HL-60/S4 (cell line): Measurements from ENCODE around the gene SF1.

Experiments used
- in situ Hi-C: fragments of 300-500 bp; cut with MboI; formaldehyde crosslinking; loops from 2 replicates; pipeline ENCODE4 v1.14.3; 2022; ENCODE audit warnings: low sequenced_read_pairs

SF1 gene

GRCh38 chr11:64728757-64729365, 49.5 kb downstream of the SF1 start:
- in situ Hi-C loops, result no loop called here

DNA sequence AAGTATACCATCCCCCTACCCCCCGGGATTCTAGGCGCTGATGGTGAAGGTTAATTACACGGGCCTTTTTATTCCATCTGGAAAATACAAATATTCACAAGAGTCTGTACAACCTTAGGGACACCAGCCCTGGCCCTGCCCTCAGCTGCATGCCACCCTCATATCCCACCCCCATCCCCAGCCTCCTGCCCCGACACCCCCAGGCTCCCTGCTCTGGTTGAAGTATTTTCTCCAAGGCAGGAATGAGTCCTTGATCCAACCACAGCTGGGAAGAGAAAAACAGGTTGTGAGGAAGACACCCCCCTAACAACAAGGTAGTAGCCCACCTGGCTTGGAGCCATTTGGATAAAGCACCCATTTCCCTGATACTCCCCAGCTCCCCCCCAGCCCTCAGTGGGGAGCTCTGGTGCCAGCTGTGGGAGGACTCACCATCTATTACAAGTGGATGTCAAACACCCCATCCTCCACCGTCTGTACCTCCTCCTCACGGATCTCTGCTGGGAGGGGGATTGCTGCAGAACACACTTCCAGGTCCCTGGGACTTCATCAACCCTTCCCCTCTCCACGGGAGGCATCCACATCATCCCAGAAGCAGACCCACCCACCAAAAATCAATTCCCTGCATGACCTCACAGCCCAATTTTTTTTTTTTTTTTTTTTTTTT, 51.3 kb downstream of the SF1 start:
- in situ Hi-C loops, result no loop called here

DNA sequence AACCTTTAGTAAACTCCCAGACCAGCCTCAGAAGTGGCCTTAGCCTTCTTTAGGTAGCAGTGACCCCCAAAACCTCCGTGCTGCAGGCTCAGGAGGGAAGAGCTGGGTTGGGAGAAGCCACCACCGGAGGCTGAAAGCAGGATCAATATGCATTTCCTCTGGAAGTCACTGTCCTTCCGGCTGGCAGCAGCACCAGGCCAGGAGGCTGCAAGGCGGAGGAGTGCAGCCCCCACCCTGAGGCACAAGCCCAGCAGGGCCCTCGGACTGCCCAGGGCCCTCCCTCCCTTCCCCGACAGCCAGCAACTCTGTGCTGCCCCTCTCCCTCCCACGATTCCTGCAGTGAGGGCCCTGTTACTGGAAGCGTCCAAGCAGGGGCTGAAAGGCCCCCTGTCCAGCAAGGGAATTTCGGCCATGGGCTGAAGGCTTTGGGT, 52.1 kb downstream of the SF1 start:
- in situ Hi-C loops, result no loop called here

GRCh38 chr11:64724863-64725532, 53.3 kb downstream of the SF1 start:
- in situ Hi-C loops, result no loop called here

DNA sequence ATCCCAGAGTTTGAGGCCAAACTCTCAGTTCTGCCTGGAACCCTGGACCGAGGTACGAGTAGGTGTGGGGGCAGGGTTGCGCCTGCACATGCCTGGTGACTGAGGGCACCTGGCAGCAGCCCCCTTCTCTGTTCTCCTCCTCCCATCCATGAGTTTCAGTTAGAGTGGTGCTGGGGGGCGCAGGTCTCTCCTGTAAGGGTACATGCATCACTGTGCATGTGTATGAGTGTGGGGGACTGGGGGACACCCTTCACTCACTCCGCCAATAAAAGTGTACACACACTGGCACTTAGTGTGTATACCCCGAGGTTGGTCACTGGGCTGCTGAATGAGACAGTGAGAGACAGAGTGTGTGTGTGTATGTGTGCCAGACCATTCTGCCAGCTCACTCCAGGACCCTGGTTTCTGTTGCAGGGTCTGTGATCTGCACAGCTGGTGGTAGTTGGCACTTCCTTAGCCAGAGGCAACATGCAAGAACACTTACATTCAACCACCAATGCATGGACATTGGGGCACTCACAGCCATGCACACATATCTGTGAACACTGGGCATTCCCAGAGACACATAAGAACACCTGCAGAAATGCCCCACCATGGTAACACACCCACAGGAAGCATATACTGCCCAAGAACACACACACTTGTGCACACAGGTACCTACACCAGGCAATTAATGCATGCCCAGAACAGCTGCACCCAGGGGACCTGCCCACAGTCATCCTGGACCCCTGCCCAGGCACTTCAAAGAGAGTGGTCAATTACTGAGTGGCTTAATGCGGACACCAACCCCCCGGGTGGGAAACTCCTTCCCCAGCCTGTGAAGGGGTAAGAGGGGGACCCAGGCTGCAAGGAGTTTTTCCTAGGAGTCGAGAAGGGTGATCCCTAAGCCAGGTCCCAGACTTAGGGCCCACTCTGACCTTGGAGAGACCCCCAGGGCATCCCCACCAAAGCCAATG, 54.2 kb downstream of the SF1 start:
- in situ Hi-C loops, result no loop called here

DNA sequence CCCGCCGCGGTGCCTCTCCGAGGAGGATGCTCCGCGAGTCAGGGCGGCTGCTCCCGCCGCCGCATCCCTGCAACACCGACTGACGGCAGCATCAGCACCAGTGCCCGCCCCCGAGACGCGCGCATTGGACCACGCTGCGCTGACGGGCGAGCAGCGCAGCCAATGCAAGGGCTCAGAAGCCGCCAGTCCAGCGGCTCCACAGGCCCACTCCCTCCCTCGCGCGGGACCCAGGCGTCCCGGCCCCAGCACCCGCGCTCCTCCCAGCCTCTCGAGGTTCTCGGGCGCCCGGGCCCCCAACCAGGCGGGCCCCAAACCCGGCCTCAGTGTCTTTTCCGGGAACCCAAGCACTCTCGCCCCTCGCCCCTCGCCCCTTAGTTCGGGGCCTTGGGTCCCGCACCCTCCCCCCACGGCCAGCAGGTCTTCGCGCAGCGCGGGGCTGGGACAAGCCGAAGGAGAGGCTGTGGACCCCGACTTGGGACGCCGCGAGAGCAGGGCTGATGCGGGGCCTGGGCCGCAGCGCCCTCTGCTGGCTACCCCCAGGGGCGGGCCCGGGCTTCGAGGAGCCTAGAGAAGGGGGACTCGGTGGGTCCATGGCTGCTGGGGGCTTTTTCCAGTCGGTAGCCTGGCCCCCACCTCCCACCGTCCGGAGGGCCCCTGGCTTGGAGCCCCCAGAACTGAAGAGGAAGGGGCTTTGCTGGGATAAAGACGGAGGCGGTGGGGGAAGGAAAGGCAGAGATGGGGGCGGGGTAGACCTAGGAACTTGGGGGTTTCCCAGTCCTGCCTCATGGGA, 55.0 kb downstream of the SF1 start, which contains the start of gene NRXN2:
Gene NRXN2, minus strand, starts transcription at position 81 of the 790 bp plus-strand sequence. CDS start 9,498 bp downstream, outside the sequence.
- in situ Hi-C loops, result no loop called here

GRCh38 chr11:64722141-64723065, 55.9 kb downstream of the SF1 start:
- in situ Hi-C loops, result no loop called here

DNA sequence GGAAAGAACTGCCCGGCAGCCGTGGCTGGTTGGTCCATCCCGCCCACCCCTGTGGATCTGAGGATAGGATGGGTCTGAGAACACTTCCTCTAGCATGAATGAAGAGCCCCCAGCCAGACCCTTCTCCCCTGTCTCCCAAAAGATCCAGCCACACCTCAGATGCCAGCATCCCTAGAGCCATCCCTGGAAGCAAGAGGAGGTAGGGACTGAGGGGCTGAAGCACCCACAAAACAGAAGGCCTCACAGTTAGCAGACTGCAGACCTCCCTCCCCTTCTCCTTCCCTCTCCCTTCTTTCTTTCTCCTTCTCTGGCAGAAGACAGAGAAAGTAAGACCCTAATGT, 57.0 kb downstream of the SF1 start:
- in situ Hi-C loops, result no loop called here

DNA sequence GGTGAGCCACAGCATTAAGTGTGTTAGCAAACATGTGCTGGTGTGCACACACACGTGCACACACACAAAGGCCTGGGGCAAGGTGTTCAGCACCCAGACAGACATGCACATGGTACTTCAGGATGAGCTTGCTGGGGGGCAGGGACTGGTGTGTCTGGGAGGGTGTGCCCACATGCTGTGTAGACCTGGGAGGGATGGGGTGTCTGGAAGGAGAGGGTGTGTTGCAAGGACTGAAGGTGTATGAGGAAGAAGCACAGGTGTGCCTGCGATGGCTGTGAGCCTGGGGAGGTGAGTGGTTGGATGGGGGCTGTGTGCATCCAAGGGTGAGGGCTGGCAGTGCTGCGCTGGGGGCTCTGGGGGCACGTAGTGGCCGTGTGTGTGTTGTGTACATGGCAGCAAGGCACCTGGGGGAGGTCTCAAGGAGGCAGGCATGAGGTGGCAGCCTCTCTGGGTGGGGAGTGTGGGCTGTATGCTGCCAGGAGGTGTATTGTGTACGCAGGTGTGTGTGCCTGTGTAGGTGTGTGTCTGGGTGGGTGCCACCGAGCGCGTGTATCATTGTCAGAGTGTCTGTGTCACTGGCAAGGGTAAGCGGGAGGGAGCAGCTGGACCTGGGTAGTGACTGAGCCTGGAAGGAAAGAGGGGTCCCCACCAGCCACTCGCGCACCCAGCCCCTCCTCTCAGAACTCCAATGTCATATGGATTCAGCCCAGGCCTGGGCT, 57.5 kb downstream of the SF1 start:
- in situ Hi-C loops, result no loop called here

DNA sequence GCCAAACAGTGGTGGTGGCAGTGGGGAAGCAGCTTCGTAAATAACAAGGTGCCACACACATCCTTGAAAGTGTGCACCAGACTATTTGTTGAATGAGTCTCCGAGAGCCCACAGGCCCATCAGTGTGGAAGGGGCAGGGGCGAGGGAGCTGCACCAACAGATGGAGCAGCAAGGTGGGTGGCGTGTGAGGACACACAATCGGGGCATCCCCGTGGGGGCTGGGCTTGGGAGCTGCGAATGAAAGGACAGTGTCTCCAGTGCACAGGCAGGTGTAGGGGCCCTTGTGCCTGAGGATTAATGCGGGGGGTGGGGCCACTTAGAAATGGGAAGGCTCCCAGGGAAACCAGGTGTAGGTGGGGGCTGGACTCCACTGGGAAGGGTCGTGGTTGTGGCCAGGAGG, 58.2 kb downstream of the SF1 start:
- in situ Hi-C loops, result no loop called here

- in situ Hi-C loops, result no loop called here
Observed at GRCh38 chr11:64719406-64719805, 58.9 kb downstream of the SF1 start.

- in situ Hi-C loops, result no loop called here
Observed at GRCh38 chr11:64718780-64719124, 59.6 kb downstream of the SF1 start.

GRCh38 chr11:64718084-64718779, 60.1 kb downstream of the SF1 start:
- in situ Hi-C loops, result no loop called here

DNA sequence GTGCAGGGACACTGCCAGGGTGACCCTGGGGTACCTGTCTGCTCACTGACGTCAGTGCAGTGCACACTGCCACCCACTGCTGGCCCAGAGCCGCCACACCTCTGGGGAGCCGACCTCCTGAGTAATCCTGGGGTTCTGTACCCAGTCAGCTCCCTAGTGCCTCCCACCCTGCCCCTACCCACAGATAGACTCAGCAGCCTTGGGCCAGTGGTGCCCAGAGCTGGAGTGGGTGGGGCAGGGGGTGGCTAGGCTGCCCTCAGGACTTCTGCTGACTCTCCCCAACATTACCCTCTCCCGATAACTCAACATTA, 61.1 kb downstream of the SF1 start:
- in situ Hi-C loops, result no loop called here

DNA sequence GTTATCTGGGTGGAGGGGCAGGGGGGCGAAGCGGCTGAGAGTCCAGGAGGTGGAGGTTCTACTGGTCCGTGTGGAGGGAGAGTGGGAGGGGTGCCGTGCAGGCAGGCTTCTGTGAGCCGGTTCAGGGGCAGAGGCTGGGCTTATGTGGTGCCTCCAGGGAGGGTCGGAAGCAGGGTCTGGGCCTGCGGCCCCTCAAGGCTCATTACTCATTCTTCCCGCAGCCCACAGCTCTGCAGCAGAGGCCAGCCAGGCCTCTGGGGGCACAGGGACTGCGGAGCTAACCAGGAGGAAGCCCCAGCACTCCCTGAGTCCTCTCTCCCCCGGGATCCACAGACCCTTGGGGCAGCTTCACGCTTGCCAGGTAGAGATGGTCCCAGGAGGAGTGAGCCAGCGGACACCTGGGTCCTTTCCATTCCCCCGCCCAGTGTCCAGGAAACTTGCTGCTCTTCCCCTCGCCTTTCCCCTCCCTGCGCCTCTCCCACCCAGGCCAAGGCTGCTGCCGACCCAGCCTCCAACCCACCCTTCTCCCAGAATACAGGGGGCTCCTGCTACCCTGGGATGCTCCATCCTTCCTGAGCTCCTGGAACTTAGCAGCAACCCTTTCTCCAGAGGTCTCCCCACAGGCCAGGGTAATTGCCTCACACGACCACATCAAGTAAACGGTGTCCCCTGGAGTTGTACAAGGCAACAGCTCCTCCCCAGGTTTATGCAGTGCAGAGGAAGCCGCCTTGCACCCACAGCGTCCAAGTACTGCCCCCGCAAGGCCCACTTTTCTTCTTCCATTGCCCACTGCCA, 61.7 kb downstream of the SF1 start:
- in situ Hi-C loops, result no loop called here

DNA sequence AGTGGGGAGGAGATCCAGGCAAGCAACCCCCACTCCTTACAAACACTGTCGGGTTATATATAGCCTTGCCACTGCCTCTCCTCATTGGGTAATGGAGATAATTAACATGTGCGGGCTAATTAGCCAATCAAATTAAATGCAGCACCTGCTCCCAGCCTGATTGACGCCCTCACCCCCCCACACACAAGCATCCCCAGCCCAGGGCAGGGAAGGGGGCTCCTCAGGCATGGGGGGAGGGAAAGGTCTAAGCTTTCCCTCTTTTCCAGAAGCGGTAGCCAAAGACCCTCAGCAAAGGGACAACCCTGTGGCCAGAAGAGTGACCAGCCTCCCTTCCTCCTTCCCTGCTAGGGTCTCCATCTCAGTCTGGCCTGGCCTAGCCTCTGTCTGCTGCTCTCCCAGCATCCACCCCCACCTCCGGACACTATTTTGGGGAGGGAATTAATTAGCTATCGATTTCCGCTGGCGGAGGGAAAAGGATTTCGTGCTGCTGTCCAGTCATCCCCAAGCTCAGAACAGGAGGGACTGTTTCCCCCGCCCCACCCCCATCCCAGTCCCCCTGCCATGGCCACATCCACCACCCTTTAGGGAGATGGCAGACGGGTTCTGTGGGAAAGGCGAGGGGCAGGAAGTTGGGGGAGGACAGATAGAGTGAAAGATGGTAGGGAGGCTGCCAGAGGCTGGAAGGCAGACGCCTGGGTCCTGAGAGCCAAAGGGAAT, 62.4 kb downstream of the SF1 start:
- in situ Hi-C loops, result no loop called here

- in situ Hi-C loops, result no loop called here
Observed at GRCh38 chr11:64715110-64715509, 63.2 kb downstream of the SF1 start.
